H9 (cell line): Measurements from ENCODE around the gene DYRK1B. TPM values are rescaled to one million over a fixed set of nuclear protein-coding genes. Genes with fewer than 3 reads are reported as not detected.

Source experiments
- DNase-seq: peaks from one replicate; pipeline ENCODE4 v3.0.0-alpha.2; 2017
- H2AFZ ChIP-seq: one replicate; pipeline ENCODE4 v1.6.1; 2013; ENCODE audit warnings: mild to moderate bottlenecking, low read length, control low read depth, moderate library complexity
- H2AK5ac ChIP-seq: 2 replicates; pipeline ENCODE4 v1.6.1; 2013; ENCODE audit warnings: low read length, control low read depth, mixed read lengths; ENCODE audit not compliant: insufficient read length
- H2BK120ac ChIP-seq: one replicate; pipeline ENCODE4 v1.6.1; 2013; ENCODE audit warnings: low read depth, mild to moderate bottlenecking, low read length, control low read depth, inconsistent platforms; ENCODE audit not compliant: poor library complexity, severe bottlenecking
- H2BK12ac ChIP-seq: 2 replicates; pipeline ENCODE4 v1.6.1; 2013; ENCODE audit warnings: low read length, control low read depth, mixed read lengths, low read depth; ENCODE audit not compliant: insufficient read length
- H2BK15ac ChIP-seq: 2 replicates; pipeline ENCODE4 v1.6.1; 2013; ENCODE audit warnings: low read depth, low read length, control low read depth
- H2BK20ac ChIP-seq: one replicate; pipeline ENCODE4 v1.6.1; 2013; ENCODE audit warnings: low read depth, mild to moderate bottlenecking, low read length, control low read depth, inconsistent platforms; ENCODE audit not compliant: poor library complexity, severe bottlenecking
- H2BK5ac ChIP-seq: 2 replicates; pipeline ENCODE4 v1.6.1; 2013; ENCODE audit warnings: low read length, control low read depth, mixed read lengths; ENCODE audit not compliant: insufficient read length
- H3K14ac ChIP-seq: 2 replicates; pipeline ENCODE4 v1.6.1; 2013; ENCODE audit warnings: low read length, control low read depth; ENCODE audit not compliant: insufficient read depth
- H3K18ac ChIP-seq: 2 replicates; pipeline ENCODE4 v1.6.1; 2013; ENCODE audit warnings: low read depth, mild to moderate bottlenecking, mixed read lengths, low read length, control low read depth; ENCODE audit not compliant: insufficient read length
- H3K23ac ChIP-seq: 2 replicates; pipeline ENCODE4 v1.6.1; 2013; ENCODE audit warnings: low read length, control low read depth, mixed read lengths, low read depth; ENCODE audit not compliant: insufficient read length
- H3K23me2 ChIP-seq: 2 replicates; pipeline ENCODE4 v1.6.1; 2013; ENCODE audit warnings: low read depth, mild to moderate bottlenecking, mixed read lengths, low read length, control low read depth; ENCODE audit not compliant: insufficient read length, poor library complexity, severe bottlenecking
- H3K27ac ChIP-seq: 2 replicates; pipeline ENCODE4 v1.5.1; 2013; ENCODE audit warnings: low read length, control low read depth, mixed read lengths, low read depth; ENCODE audit not compliant: insufficient read length
- H3K27me3 ChIP-seq: 2 replicates; pipeline ENCODE4 v1.6.1; 2013; ENCODE audit warnings: low read length, control low read depth, inconsistent platforms; ENCODE audit not compliant: insufficient read depth
- H3K4ac ChIP-seq: 2 replicates; pipeline ENCODE4 v1.6.1; 2013; ENCODE audit warnings: low read depth, mild to moderate bottlenecking, control low read depth, inconsistent platforms, low read length, moderate library complexity
- H3K4me1 ChIP-seq: 2 replicates; pipeline ENCODE4 v1.6.1; 2013; ENCODE audit warnings: low read length, control low read depth, inconsistent platforms; ENCODE audit not compliant: insufficient read depth
- H3K4me2 ChIP-seq: 2 replicates; pipeline ENCODE4 v1.6.1; 2013; ENCODE audit warnings: low read length, control low read depth, mixed read lengths; ENCODE audit not compliant: insufficient read length, insufficient read depth
- H3K56ac ChIP-seq: 2 replicates; pipeline ENCODE4 v1.6.1; 2013; ENCODE audit warnings: low read depth, mild to moderate bottlenecking, mixed read lengths, low read length, control low read depth; ENCODE audit not compliant: insufficient read length
- H3K79me1 ChIP-seq: 2 replicates; pipeline ENCODE4 v1.6.1; 2013; ENCODE audit warnings: low read depth, mild to moderate bottlenecking, moderate library complexity, low read length, control low read depth, inconsistent platforms; ENCODE audit not compliant: insufficient read depth, poor library complexity, severe bottlenecking
- H3K79me2 ChIP-seq: 2 replicates; pipeline ENCODE4 v1.6.1; 2013; ENCODE audit warnings: low read length, control low read depth, inconsistent platforms; ENCODE audit not compliant: insufficient read depth
- H3K9ac ChIP-seq: 2 replicates; pipeline ENCODE4 v1.6.1; 2013; ENCODE audit warnings: low read length, control low read depth, mixed read lengths; ENCODE audit not compliant: insufficient read length; ENCODE audit errors: extremely low read depth
- H3K9me3 ChIP-seq: one replicate; pipeline ENCODE4 v1.6.1; 2013; ENCODE audit warnings: low read depth, low read length, inconsistent platforms; ENCODE audit not compliant: control insufficient read depth
- H3T11ph ChIP-seq: one replicate; pipeline ENCODE4 v1.6.1; 2013; ENCODE audit warnings: mild to moderate bottlenecking, low read length, control low read depth, inconsistent platforms
- H4K20me1 ChIP-seq: one replicate; pipeline ENCODE4 v1.6.1; 2013; ENCODE audit not compliant: control insufficient read depth, insufficient read length, insufficient read depth
- H4K5ac ChIP-seq: 2 replicates; pipeline ENCODE4 v1.6.1; 2013; ENCODE audit warnings: low read depth, mild to moderate bottlenecking, mixed read lengths, low read length, control low read depth; ENCODE audit not compliant: insufficient read length
- H4K8ac ChIP-seq: replicated peaks from 2 replicates; pipeline ENCODE4 v1.6.1; 2013; ENCODE audit warnings: low read length, control low read depth, mixed read lengths, low read depth; ENCODE audit not compliant: insufficient read length
- H4K91ac ChIP-seq: 2 replicates; pipeline ENCODE4 v1.6.1; 2013; ENCODE audit warnings: low read depth, mild to moderate bottlenecking, moderate library complexity, mixed read lengths, low read length, control low read depth; ENCODE audit not compliant: insufficient read length
- H3K27ac Mint-ChIP-seq, 3 experiments: 2 replicates in 2 of 3; 3 replicates in 1 of 3; pipeline ENCODE4 v1.8.0; 2020 to 2021; ENCODE audit warnings: mixed read lengths in 3 of 3, mild to moderate bottlenecking in 1 of 3, moderate library complexity in 1 of 3
- H3K27me3 Mint-ChIP-seq: 2 replicates; pipeline ENCODE4 v1.8.0; 2021; ENCODE audit warnings: low read depth, mild to moderate bottlenecking, moderate library complexity, mixed read lengths
- H3K36me3 Mint-ChIP-seq, 3 experiments: 2 replicates in 2 of 3; 3 replicates in 1 of 3; pipeline ENCODE4 v1.8.0; 2020 to 2021; ENCODE audit warnings: low read depth in 3 of 3, mixed read lengths in 3 of 3; ENCODE audit not compliant: insufficient read depth in 1 of 3
- H3K4me1 Mint-ChIP-seq, 2 experiments: 2 replicates each; pipeline ENCODE4 v1.8.0; 2020; ENCODE audit warnings: mixed read lengths in 2 of 2
- H3K4me3 Mint-ChIP-seq, 2 experiments: 2 replicates in 1 of 2; 3 replicates in 1 of 2; pipeline ENCODE4 v1.8.0; 2020 to 2021; ENCODE audit warnings: mild to moderate bottlenecking in 2 of 2, mixed read lengths in 2 of 2, moderate library complexity in 1 of 2
- H3K9me3 Mint-ChIP-seq, 2 experiments: 2 replicates in 1 of 2; 3 replicates in 1 of 2; pipeline ENCODE4 v1.8.0; 2020; ENCODE audit warnings: mild to moderate bottlenecking in 2 of 2, mixed read lengths in 2 of 2, moderate library complexity in 1 of 2
- WGBS: extraction: QIAGEN DNeasy Blood & Tissue Kit; methylation state at CpG from one replicate; pipeline ENCODE4 v1.1.7; 2013; ENCODE audit warnings: missing lambda C conversion rate, low lambda C conversion rate, mixed read lengths; ENCODE audit not compliant: insufficient read length; ENCODE audit errors: extremely low coverage; 5-methylcytosine and 5-hydroxymethylcytosine counted together
- total RNA-seq: library from RNA; stranded (reverse); gene quantifications from 2 replicates; pipeline ENCODE4 v1.2.1, GENCODE V29; 2021
- TF ChIP-seq, protein P1 (sequence below): fragments of 200-600 bp; sonication (generic); conservative IDR thresholded peaks from 3 replicates; pipeline ENCODE4 v1.8.0; 2021; ENCODE audit warnings: antibody characterized with exemption, mild to moderate bottlenecking

Gene DYRK1B
- total RNA-seq, 1 experiment from 2014 or later: 14.3 TPM

- no peak overlapping the region for H3T11ph ChIP-seq
- H4K20me1 ChIP-seq: no peaks in the 10 kb centered on the region
- H3K79me2 ChIP-seq: no peaks in the 10 kb centered on the region
- no peaks in the 10 kb centered on the region for H3K9me3 ChIP-seq
- no peak overlapping the region for H2BK12ac ChIP-seq
- no peaks in the 10 kb centered on the region for H3K23me2 ChIP-seq
- H3K36me3 Mint-ChIP-seq: peaks cover 0 to 13% (median 0%) of the 10 kb centered on the region in 3 experiments; a peak in 1 of 7 replicates
- H2BK15ac ChIP-seq: no peak overlapping the region
- H3K4me3 Mint-ChIP-seq: no peak overlapping the region; a peak in 1 of 5 replicates
- H3K4me2 ChIP-seq: no peak overlapping the region
- H3K27ac ChIP-seq: no peak overlapping the region
- TF ChIP-seq, protein P1, sequence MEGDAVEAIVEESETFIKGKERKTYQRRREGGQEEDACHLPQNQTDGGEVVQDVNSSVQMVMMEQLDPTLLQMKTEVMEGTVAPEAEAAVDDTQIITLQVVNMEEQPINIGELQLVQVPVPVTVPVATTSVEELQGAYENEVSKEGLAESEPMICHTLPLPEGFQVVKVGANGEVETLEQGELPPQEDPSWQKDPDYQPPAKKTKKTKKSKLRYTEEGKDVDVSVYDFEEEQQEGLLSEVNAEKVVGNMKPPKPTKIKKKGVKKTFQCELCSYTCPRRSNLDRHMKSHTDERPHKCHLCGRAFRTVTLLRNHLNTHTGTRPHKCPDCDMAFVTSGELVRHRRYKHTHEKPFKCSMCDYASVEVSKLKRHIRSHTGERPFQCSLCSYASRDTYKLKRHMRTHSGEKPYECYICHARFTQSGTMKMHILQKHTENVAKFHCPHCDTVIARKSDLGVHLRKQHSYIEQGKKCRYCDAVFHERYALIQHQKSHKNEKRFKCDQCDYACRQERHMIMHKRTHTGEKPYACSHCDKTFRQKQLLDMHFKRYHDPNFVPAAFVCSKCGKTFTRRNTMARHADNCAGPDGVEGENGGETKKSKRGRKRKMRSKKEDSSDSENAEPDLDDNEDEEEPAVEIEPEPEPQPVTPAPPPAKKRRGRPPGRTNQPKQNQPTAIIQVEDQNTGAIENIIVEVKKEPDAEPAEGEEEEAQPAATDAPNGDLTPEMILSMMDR: no peak
- H3K4me1 Mint-ChIP-seq: no peaks in the 10 kb centered on the region
- H4K8ac ChIP-seq: no peak overlapping the region
- no peak overlapping the region for H3K4ac ChIP-seq
- no peak overlapping the region for H2BK5ac ChIP-seq
- no peak overlapping the region for H3K9ac ChIP-seq
- H3K27ac Mint-ChIP-seq: no peak overlapping the region
- DNase-seq: no peak
- no peaks in the 10 kb centered on the region for H3K79me1 ChIP-seq
- no peak overlapping the region for H3K23ac ChIP-seq
- no peak overlapping the region for H3K56ac ChIP-seq
- H4K5ac ChIP-seq: no peak overlapping the region
- H3K14ac ChIP-seq: no peak overlapping the region
- no peaks in the 10 kb centered on the region for H3K27me3 ChIP-seq
- WGBS: no CpG with 5 or more reads among the region's 9 CpGs
- no peaks in the 10 kb centered on the region for H3K27me3 Mint-ChIP-seq
- H4K91ac ChIP-seq: no peak overlapping the region
- H2BK20ac ChIP-seq: no peak overlapping the region
- no peaks in the 10 kb centered on the region for H3K4me1 ChIP-seq
- no peak overlapping the region for H2AK5ac ChIP-seq
- no peaks in the 10 kb centered on the region for H3K9me3 Mint-ChIP-seq
- H2AFZ ChIP-seq: no peak overlapping the region
- no peak overlapping the region for H2BK120ac ChIP-seq
- H3K18ac ChIP-seq: no peak overlapping the region
Observed at GRCh38 chr19:39813264-39813993, 20.5 kb downstream of the DYRK1B start.
